ENCODE measurements around the gene DPF1.

DPF1 gene

DNA sequence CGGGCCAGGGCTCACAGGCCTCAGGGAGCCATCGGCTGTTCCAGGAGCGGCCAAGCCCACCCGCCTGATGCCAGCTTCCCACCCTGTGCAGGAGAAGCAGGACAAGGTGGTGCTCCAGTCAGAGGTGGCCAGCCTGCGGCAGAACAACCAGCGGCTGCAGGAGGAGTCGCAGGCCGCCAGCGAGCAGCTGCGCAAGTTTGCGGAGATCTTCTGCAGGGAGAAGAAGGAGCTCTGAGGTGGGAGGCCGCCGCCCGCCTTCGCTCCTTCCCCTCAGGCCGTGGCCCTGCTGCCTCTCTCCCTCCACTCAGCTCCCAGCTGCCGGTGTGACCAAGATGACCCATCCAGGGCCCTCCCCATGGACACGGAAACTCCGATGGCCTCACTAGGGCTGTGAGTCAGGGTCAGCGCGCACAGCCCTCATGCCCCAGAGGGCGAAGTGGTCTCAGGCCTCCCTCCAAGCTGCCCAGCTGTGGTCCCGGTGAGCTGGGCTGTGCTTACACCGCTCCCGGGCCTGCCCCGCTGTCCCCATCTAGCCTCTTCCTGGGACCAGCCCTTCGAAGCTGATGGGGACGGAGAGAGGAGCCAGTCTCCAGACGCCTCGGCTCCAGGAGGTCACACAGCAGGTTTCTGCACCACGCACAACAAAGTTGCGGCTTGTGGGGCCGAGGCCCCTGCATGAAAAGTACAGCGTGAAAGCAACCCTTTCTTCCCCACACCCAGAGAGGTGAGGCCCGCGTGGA is 17.8 kb downstream of the DPF1 start:
- TF ChIP-seq, protein P1, sequence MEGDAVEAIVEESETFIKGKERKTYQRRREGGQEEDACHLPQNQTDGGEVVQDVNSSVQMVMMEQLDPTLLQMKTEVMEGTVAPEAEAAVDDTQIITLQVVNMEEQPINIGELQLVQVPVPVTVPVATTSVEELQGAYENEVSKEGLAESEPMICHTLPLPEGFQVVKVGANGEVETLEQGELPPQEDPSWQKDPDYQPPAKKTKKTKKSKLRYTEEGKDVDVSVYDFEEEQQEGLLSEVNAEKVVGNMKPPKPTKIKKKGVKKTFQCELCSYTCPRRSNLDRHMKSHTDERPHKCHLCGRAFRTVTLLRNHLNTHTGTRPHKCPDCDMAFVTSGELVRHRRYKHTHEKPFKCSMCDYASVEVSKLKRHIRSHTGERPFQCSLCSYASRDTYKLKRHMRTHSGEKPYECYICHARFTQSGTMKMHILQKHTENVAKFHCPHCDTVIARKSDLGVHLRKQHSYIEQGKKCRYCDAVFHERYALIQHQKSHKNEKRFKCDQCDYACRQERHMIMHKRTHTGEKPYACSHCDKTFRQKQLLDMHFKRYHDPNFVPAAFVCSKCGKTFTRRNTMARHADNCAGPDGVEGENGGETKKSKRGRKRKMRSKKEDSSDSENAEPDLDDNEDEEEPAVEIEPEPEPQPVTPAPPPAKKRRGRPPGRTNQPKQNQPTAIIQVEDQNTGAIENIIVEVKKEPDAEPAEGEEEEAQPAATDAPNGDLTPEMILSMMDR (conservative IDR thresholded peaks at IDR 0.05; ENCODE audit: low read depth, low read length): no peak
- no peak overlapping the region for H3K4me3 ChIP-seq (ENCODE audit: low read depth, low read length)
- DNase-seq (ENCODE audit: low read depth): no peak

DNA sequence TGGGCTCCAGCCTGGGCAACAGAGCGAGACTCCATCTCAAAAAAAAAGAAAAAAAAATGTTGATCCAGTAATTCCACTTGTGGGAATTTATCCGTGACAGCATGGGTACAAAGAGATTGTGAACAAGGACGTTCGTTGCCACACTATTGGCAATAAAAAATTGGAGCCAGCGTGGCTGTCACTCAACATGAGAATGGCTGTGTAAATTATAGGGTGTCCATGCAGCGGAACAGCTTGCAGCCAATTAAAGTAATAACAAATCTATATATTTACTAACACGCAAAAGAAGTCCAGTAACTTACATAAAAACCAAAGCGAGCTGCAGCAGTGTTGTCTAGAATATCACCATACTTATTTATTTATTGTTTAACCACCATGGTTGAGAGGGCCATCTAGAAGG is 19.3 kb downstream of the DPF1 start:
- DNase-seq (ENCODE audit: low read depth): no peak
- H3K4me3 ChIP-seq (ENCODE audit: low read depth, low read length): no peak overlapping the region
- TF ChIP-seq, protein P1 (conservative IDR thresholded peaks at IDR 0.05; ENCODE audit: low read depth, low read length): no peak

DNA sequence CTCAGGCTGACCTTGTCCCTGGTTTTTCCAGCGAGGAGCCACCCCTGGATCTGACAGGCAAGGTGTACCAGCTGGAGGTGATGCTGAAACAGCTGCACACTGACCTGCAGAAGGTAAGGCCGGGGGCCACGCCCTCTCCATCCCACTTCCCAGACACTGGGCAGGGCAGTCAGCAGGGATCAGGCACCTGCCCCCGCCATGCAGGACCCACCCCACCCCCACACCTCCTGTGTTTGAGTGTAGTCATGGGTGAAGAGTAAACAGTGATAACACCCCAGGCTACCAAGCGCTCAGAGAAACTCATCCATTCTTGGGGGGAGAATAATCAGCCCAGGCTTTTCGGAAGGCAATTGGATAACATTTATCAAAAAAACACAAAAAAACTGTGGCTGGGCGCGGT is 19.9 kb downstream of the DPF1 start:
- TF ChIP-seq, protein P1 (conservative IDR thresholded peaks at IDR 0.05; ENCODE audit: low read depth, low read length): no peak
- no peak for DNase-seq (ENCODE audit: low read depth)
- no peak overlapping the region for H3K4me3 ChIP-seq (ENCODE audit: low read depth, low read length)

DNA sequence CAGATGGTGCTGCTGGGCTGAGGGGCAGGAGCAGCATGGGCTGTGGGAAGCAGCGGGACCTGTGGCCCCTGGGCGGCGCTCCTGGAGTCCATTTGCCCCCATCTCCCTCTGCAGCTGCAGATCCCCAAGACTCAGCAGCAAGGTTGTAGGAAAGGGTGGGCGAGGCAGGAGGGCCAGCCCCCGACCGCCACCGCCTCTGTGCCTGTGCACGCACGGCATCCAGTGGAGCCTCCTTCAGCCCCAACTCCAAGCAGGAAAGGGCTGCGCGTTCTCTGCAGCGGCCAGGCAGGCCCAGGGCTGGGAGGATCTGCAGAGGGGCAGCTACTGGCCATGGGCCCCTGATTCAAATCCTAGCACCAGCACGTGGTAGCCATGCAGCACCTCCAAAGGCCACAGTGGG is 20.8 kb downstream of the DPF1 start:
- no peak for DNase-seq (ENCODE audit: low read depth)
- TF ChIP-seq, protein P1 (conservative IDR thresholded peaks at IDR 0.05; ENCODE audit: low read depth, low read length): no peak

DNA sequence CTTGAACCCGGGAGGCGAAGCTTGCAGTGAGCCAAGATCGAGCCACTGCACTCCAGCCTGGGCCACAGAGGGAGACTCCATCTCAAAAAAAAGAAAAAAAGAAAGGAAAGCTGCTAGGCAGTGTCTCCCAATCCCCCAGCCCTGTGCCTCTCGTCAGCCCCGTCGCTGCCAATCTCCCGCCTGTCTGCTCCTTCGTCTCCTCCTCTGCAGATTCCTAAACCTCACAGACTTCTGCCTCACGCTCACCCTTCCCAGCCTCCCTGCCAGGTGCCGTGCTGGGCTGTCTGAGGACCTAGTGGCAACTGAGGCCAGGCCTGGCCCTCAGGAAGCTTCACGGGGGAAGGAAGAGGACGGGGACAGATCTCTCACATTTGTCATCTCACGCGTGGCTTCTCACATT is 21.5 kb downstream of the DPF1 start:
- H3K4me3 ChIP-seq (ENCODE audit: low read depth, low read length): no peak overlapping the region
- no peak for DNase-seq (ENCODE audit: low read depth)
- TF ChIP-seq, protein P1 (conservative IDR thresholded peaks at IDR 0.05; ENCODE audit: low read depth, low read length): no peak

More for the DNA sequence above, 20.8 kb downstream of the DPF1 start:
- no peak overlapping the region for H3K4me3 ChIP-seq (ENCODE audit: low read depth, low read length)

DNA sequence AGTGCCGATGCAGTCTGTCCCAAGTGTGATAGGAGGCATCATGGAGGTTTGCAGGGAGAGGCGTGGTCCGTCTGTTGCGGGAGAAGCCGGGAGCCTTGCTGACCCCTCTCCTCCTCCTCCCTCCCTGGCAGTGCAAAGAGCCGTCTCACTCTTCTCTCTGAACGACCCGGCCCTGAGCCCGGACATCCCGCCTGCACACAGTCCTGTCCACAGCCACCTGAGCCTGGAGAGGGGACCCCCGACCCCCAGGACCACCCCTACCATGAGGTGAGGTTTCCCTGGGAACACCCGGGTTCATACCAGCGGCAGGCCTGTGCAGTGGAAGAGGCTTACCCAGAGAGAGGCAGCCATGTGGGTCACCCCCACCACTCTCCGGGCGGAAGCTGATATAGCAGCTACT is 22.3 kb downstream of the DPF1 start:
- TF ChIP-seq, protein P1 (conservative IDR thresholded peaks at IDR 0.05; ENCODE audit: low read depth, low read length): no peak
- no peak for DNase-seq (ENCODE audit: low read depth)
- H3K4me3 ChIP-seq (ENCODE audit: low read depth, low read length): no peak overlapping the region

DNA sequence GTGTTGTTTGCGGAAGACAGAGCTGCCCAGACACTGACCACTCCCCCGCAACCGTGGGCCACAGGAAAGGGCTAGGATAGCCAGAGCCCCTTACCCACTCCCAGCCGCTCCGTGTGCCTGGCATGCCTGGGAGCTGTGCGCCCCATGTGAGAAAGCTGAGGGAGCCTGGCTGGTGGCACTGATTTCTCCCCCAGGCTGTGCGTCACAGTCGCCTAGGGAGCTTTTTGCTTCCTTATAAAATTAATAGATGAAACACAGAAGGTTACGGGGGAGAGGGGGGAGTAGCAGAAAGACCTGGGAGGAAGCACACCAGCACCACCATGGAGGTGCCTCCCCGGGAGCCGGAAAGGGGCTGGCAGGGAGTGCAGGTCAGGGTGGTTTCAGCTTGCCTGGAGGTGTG is 24.7 kb downstream of the DPF1 start:
- DNase-seq (ENCODE audit: low read depth): no peak
- TF ChIP-seq, protein P1 (conservative IDR thresholded peaks at IDR 0.05; ENCODE audit: low read depth, low read length): no peak
- no peak overlapping the region for H3K4me3 ChIP-seq (ENCODE audit: low read depth, low read length)
